HCT116 (cell line): ENCODE data around the gene GJB6. TPM values are rescaled to one million over a fixed set of nuclear protein-coding genes. Genes with fewer than 3 reads are reported as not detected.

Experiments
- ATAC-seq: fragments of 200-7000 bp; cut with Tn5 transposase; 2 replicates; pipeline ENCODE4 v1.9.1; 2020; ENCODE audit warnings: mild to moderate bottlenecking, moderate library complexity
- BruUV-seq: library from RNA; stranded (reverse); fragments of 400-500 nt; replicated peaks from 2 replicates; lab custom pipeline; 2021; lab: Mats Ljungman, UMichigan
- CTCF ChIA-PET: fragments of 300-600 bp; sonication (Branson Sonifier 250); formaldehyde crosslinking; loops from one replicate; lab custom pipeline; 2021; ENCODE audit warnings: antibody characterized with exemption; lab: Charles Lee
- POLR2A ChIA-PET: fragments of 300-600, 350-600 bp; sonication (Branson Sonifier 250); formaldehyde crosslinking; loops from one replicate; lab custom pipeline; 2021; ENCODE audit warnings: antibody characterized with exemption; lab: Charles Lee
- RAD21 ChIA-PET, 2 experiments: fragments of 300-600 bp; sonication (Branson Sonifier 250); formaldehyde crosslinking; loops; one replicate each; lab custom pipeline; 2023; ENCODE audit warnings: low total read pairs in 2 of 2; ENCODE audit not compliant: uncharacterized antibody in 2 of 2, unreplicated experiment in 2 of 2, low non-redundant PET in 1 of 2; lab: Charles Lee
- DNase-seq: peaks from one replicate; pipeline ENCODE4 v3.0.0-alpha.2; 2010; ENCODE audit warnings: low read depth, low spot score
- H2AFZ ChIP-seq: fragments of 200-600 bp; shearing (Covaris generic), sonication (generic); 2 replicates; pipeline ENCODE4 v1.6.1; 2017; ENCODE audit warnings: low read depth, mixed run types, mixed read lengths, antibody characterized with exemption, low read length; ENCODE audit not compliant: poor library complexity, severe bottlenecking
- H3K27ac ChIP-seq: 2 replicates; pipeline ENCODE4 v1.5.1; 2012; ENCODE audit warnings: low read depth, low read length
- H3K27me3 ChIP-seq: fragments of 200-600 bp; sonication (generic); 2 replicates; pipeline ENCODE4 v1.6.1; 2016; ENCODE audit warnings: mixed run types, low read length, mixed read lengths; ENCODE audit not compliant: insufficient read depth
- H3K36me3 ChIP-seq, 2 experiments: fragments of 200-500 bp in 1 of 2; fragments of 200-600 bp in 1 of 2; sonication (Bioruptor generic) in 1 of 2; sonication (generic) in 1 of 2; 2 replicates each; pipeline versions ENCODE4 v1.5.1 to v1.6.1; 2014 to 2016; ENCODE audit warnings: low read length in 2 of 2, inconsistent platforms in 1 of 2, mixed read lengths in 1 of 2, mixed run types in 1 of 2; ENCODE audit not compliant: insufficient read depth in 2 of 2, control insufficient read depth in 1 of 2
- H3K4me1 ChIP-seq, 2 experiments: fragments of 200-600 bp in 1 of 2; sonication (generic) in 1 of 2; 2 replicates each; pipeline versions ENCODE4 v1.5.1 to v1.6.1; 2012 to 2017; ENCODE audit warnings: low read length in 2 of 2, inconsistent platforms in 1 of 2, mild to moderate bottlenecking in 1 of 2, mixed read lengths in 1 of 2, mixed run types in 1 of 2, moderate library complexity in 1 of 2; ENCODE audit not compliant: insufficient read depth in 2 of 2, control insufficient read depth in 1 of 2
- H3K4me2 ChIP-seq: fragments of 200-600 bp; sonication (generic); 2 replicates; pipeline ENCODE4 v1.6.1; 2017; ENCODE audit warnings: mixed run types, low read length, mixed read lengths
- H3K4me3 ChIP-seq, 2 experiments: fragments of 200-600 bp in 1 of 2; sonication (generic) in 1 of 2; replicated peaks in 1 of 2; 2 replicates each; pipeline ENCODE4 v1.5.1; 2011 to 2016; ENCODE audit warnings: low read length in 2 of 2, control low read depth in 1 of 2, low read depth in 1 of 2, mild to moderate bottlenecking in 1 of 2, mixed read lengths in 1 of 2, mixed run types in 1 of 2
- H3K79me2 ChIP-seq: fragments of 200-600 bp; sonication (generic); 2 replicates; pipeline ENCODE4 v1.6.1; 2017; ENCODE audit warnings: mild to moderate bottlenecking, mixed run types, low read length, moderate library complexity, mixed read lengths; ENCODE audit not compliant: insufficient read depth
- H3K9ac ChIP-seq: fragments of 200-600 bp; sonication (generic); 2 replicates; pipeline ENCODE4 v1.6.1; 2016; ENCODE audit warnings: low read length, mixed read lengths
- H3K9me2 ChIP-seq: fragments of 200-600 bp; sonication (generic), shearing (Covaris generic); 2 replicates; pipeline ENCODE4 v1.6.1; 2017; ENCODE audit warnings: mixed run types, mild to moderate bottlenecking, moderate library complexity; ENCODE audit not compliant: insufficient read depth
- H3K9me3 ChIP-seq, 2 experiments: fragments of 200-500 bp in 1 of 2; fragments of 200-600 bp in 1 of 2; sonication (Bioruptor generic) in 1 of 2; sonication (generic) in 1 of 2; 2 replicates each; pipeline ENCODE4 v1.6.1; 2014 to 2017; ENCODE audit warnings: low read length in 2 of 2, mixed read lengths in 2 of 2, inconsistent platforms in 1 of 2, low read depth in 1 of 2, mild to moderate bottlenecking in 1 of 2, mixed run types in 1 of 2, moderate library complexity in 1 of 2; ENCODE audit not compliant: control insufficient read depth in 1 of 2, insufficient read depth in 1 of 2
- H4K20me1 ChIP-seq: fragments of 200-600 bp; sonication (generic), shearing (Covaris generic); 2 replicates; pipeline ENCODE4 v1.6.1; 2017; ENCODE audit warnings: mixed run types, mild to moderate bottlenecking, moderate library complexity; ENCODE audit not compliant: insufficient read depth
- CTCF ChIP-seq, 3 experiments: fragments of 200-600 bp in 1 of 3; sonication (generic) in 1 of 3; IDR thresholded peaks in 2 of 3; conservative IDR thresholded peaks in 1 of 3; 2 replicates each; pipeline ENCODE4 v1.5.1; 2012 to 2017; ENCODE audit warnings: low read depth in 2 of 3, low read length in 2 of 3, antibody characterized with exemption in 1 of 3, borderline replicate concordance in 1 of 3, control low read depth in 1 of 3, mild to moderate bottlenecking in 1 of 3, mixed read lengths in 1 of 3, mixed run types in 1 of 3, moderate library complexity in 1 of 3; ENCODE audit not compliant: insufficient read depth in 1 of 3
- FOSL1 ChIP-seq: IDR thresholded peaks from 2 replicates; pipeline ENCODE4 v1.6.1; 2012; ENCODE audit warnings: low read depth
- JUND ChIP-seq: IDR thresholded peaks from 2 replicates; pipeline ENCODE4 v1.6.1; 2012
- POLR2A ChIP-seq: IDR thresholded peaks from 2 replicates; pipeline ENCODE4 v1.7.0; 2011; ENCODE audit warnings: borderline replicate concordance; ENCODE audit not compliant: insufficient read depth, insufficient read length; ENCODE audit errors: extremely low read depth
- SP1 ChIP-seq: IDR thresholded peaks from 2 replicates; pipeline ENCODE4 v1.6.1; 2012; ENCODE audit warnings: low read depth
- SRF ChIP-seq: IDR thresholded peaks from 2 replicates; pipeline ENCODE4 v1.6.1; 2012; ENCODE audit warnings: low read depth
- YY1 ChIP-seq: IDR thresholded peaks from 2 replicates; pipeline ENCODE4 v1.6.1; 2011; ENCODE audit warnings: low read length, low read depth, moderate library complexity, mild to moderate bottlenecking; ENCODE audit not compliant: insufficient replicate concordance; ENCODE audit errors: extremely low read depth
- ZFX ChIP-seq: fragments of 450-650 bp; IDR thresholded peaks from 2 replicates; pipeline ENCODE4 v1.6.1; 2017
- ZNF274 ChIP-seq: fragments of 200-500 bp; sonication (Bioruptor generic); IDR thresholded peaks from 2 replicates; pipeline ENCODE4 v1.6.1; 2014; ENCODE audit warnings: mild to moderate bottlenecking, low read depth, low read length, inconsistent platforms
- intact Hi-C: fragments of 100-400 bp; cut with micrococcal nuclease; formaldehyde crosslinking; loops from 2 replicates; pipeline ENCODE4 v1.10.0; 2022
- total RNA-seq: library from RNA; stranded (reverse); gene quantifications from one replicate; pipeline ENCODE4 v1.2.1, GENCODE V29; 2021; ENCODE audit not compliant: unreplicated experiment
- TF ChIP-seq, protein P1 (sequence below): IDR thresholded peaks from 2 replicates; pipeline ENCODE4 v1.6.1; 2012

Gene GJB6
- total RNA-seq, 1 experiment from 2014 or later: not detected

DNA sequence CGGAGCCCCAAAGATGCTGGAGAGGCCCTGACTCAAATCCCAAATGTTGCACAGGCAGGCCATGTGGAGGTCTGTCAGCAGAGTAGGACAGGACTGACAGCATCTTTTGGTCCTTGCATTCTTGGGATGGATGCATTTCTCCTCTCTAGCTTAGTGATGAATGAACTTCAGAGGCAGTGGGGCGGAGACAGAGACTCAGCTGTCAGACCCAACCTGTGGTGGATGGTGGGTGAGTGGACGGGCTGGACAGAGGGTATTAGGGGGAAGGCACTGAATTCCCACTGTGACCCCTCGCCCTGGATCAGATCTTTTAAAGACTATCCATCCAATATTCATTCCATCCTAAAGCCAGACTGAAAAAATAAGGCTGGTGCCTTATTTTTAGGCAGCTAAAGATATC, 39.3 kb upstream of the GJB6 start:
- ChIA-PET CTCF (no interaction called here), RAD21 (no interaction called here)
- DNase-seq (no peak), ATAC-seq (no peak)
- H3K9me3 ChIP-seq: no peaks in the 10 kb centered on the region
- H3K4me1 ChIP-seq: no peaks in the 10 kb centered on the region
- H3K9me2 ChIP-seq: no peaks in the 10 kb centered on the region
- BruUV-seq: no TSS peak
- H3K9ac ChIP-seq: no peak overlapping the region
- no peaks in the 10 kb centered on the region for H4K20me1 ChIP-seq
- H3K79me2 ChIP-seq: no peaks in the 10 kb centered on the region
- H3K4me3 ChIP-seq: no peak overlapping the region
- no peak overlapping the region for H2AFZ ChIP-seq
- H3K36me3 ChIP-seq: no peaks in the 10 kb centered on the region
- TF ChIP-seq JUND: no peak
- TF ChIP-seq ZNF274: no peak
- no peak for TF ChIP-seq ZFX
- TF ChIP-seq FOSL1: no peak
- TF ChIP-seq, protein P1, sequence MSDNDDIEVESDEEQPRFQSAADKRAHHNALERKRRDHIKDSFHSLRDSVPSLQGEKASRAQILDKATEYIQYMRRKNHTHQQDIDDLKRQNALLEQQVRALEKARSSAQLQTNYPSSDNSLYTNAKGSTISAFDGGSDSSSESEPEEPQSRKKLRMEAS: no peak
- no peak for TF ChIP-seq SP1
- no peak for TF ChIP-seq POLR2A
- no peak for TF ChIP-seq SRF
- TF ChIP-seq YY1: no peak
- no peak for TF ChIP-seq CTCF (IDR thresholded peaks at IDR 0.05 in 2 of 3, conservative IDR thresholded peaks at IDR 0.05 in 1 of 3; ENCODE audit: borderline replicate concordance in 1 of 3, insufficient read depth in 1 of 3, low read depth in 2 of 3, low read length in 2 of 3)
- TF ChIP-seq, all 23 proteins: peak for 0
- intact Hi-C loops: no loop called here
- no peak overlapping the region for H3K4me2 ChIP-seq
- no peaks in the 10 kb centered on the region for H3K27me3 ChIP-seq
- POLR2A ChIA-PET: no interaction called here
- H3K27ac ChIP-seq: no peak overlapping the region
